Activated T-cell treated with anti-CD3 and anti-CD28 coated beads for 1 hour (primary cell): ENCODE data around the gene LRRC45.

Source experiments
- DNase-seq: peaks from one replicate; pipeline ENCODE4 v3.0.0-alpha.2; 2020; ENCODE audit warnings: low read depth

The LRRC45 gene

GRCh38 chr17:82051776-82052637, 28.9 kb downstream of the LRRC45 start, which contains the start of the genes GPS1 and RFNG:
Gene GPS1 (plus strand): TSS chr17:82051898. CDS start chr17:82051932, 34 bp downstream.
Gene RFNG (minus strand): TSS chr17:82051811. CDS start chr17:82051766, 45 bp downstream.
- peak; percentile 79 for DNase-seq

DNA sequence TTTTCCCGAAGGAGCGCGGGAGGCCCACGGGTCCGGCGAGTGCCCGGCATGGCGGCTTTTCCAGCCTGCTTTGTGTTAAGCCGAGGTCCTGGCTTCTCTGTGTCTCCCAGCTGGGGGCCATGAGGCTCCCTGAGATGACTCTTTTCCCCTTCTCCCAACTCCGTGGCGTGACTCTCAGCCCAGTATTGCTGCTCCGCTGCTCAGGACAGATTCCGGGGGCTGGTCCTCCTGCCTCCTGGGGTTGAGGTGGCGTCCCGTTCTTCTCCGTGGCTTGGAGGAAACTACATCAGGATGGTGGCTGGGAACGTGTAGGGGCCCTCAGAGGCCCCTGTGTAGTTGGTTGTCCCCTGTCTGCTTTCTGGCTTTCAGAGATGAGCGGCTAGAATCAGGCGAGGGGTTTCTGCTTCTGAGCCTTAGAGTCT, 29.5 kb downstream of the LRRC45 start:
- DNase-seq, result no peak

GRCh38 chr17:82053130-82053529, 30.0 kb downstream of the LRRC45 start:
- DNase-seq, result no peak

DNA sequence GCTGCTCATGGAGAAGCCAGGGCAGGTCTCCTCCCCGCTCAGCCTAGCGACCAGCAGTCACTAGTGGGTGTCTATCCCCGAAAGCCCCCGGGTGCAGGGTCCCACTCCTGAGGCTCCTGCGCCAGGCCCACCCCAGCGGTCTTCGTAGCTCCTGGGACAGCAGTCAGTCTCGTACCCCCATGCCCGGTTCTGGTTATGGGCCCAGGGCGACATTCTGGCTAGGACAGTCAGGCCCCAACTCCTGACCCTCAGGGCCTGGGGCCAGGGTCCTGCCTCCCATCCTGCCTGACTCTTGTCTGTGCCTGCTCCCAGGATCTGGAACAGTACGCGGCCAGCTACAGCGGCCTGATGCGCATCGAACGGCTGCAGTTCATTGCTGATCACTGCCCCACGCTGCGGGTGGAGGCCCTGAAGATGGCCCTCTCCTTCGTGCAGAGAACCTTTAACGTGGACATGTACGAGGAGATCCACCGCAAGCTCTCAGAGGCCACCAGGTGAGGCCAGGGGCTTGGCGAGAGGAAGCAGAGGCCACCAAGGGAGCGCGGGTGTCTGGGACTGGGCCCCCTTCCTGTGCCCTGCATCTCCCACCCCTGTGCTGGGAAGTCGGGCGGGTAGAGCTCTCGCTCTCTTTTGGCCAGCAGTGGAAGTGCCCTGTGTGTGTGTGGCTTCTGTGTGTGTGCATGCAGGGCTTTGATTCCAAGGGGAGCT, 30.6 kb downstream of the LRRC45 start:
- DNase-seq, result no peak

- no peak for DNase-seq
These were observed 31.4 kb downstream of the LRRC45 start for GRCh38 chr17:82054351-82055022.

DNA sequence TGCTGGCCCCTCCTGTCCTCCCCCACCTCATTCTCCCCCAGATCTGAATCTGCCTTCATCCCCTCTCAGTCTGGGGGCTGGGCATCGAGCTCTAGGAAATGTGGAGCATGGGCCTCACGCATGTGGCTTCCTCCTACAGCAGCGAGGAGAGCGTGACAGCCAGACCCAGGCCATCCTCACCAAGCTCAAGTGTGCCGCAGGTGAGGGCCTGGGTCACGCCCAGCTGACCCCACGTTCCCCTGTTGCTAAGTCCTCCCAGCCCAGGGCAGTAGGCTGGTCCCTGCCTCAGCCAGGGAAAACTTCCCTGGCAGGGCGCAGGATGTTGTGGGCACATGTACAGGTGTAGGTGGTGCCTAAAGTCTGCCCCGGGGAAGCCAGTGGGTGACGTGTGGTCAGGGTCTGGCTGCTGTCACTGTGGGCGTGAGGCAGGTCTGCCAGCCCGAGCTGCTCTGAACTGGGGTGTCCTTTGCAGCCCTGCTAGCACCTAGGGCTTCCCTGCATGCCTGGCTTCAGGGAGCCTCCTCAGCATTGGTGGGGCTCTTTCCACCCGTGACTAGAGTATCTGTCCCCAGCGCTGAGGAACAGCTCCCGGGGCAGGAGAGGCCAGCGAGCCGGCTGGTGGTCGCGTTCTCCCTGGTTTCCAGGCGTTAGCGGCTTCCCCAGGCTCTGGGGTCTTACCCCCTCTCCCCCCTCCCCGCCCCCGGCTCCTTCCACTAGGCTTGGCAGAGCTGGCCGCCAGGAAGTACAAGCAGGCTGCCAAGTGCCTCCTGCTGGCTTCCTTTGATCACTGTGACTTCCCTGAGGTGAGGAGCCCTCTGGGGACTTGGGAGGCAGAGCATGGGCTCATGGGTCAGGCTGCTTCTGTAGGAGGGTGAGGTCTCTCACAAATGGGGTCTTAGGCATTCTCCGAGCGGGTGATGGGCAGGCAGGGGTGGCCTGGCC, 32.2 kb downstream of the LRRC45 start:
- DNase-seq, result no peak

GRCh38 chr17:82055965-82056728, 33.0 kb downstream of the LRRC45 start:
- DNase-seq, result no peak

- no peak for DNase-seq
These were observed 33.9 kb downstream of the LRRC45 start for GRCh38 chr17:82056729-82057621.

DNA sequence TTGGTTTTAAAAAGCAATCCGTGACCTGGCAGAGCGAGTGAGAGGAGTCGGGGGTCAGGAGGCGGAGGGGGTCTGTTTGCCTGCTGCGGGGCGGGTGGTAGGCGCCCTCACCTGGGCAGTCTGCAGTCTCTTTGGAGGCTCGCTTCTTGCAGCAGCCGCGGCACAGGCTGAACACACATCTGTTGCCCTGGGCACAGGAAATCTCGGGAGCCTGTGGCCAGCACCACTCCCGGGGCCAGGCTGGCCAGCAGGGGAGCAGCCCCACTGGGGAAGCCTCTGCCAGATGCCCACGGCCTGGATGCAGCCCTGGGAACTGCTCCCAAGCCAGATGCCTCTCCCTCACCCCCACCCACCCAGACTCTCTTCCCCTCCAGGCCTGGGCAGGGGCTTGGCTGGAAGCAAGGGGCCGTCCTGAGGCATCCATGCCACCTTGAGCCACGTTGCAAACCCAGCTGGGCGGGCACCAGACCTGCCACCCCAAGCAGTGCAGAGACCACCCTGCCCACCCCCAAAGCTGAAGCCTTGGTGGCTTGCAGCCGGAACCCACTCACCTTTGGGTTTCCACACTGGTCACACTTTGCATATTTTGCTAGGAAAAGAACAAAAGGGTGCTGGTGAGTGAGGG, 35.2 kb downstream of the LRRC45 start:
- no peak for DNase-seq

DNA sequence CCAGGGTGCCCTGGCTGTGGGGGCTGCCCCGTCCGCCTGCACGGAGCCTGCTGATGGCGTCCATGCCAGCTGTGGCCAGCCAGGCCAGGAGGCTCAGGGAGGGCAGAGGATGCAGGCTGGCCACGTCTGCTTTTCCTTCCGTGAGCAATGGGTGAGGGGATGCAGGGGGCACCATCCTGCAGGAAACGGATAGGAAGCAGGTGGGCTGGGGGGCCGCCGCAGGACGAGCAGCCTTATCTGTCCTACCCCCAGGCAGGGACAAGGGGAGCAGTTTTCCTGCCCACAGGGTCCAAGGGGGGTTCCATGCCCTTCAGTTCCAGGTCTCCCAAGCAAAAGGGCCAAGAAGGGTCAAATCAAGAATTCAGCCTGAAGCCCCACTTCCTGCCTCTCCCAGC, 35.7 kb downstream of the LRRC45 start:
- DNase-seq, result no peak

DNA sequence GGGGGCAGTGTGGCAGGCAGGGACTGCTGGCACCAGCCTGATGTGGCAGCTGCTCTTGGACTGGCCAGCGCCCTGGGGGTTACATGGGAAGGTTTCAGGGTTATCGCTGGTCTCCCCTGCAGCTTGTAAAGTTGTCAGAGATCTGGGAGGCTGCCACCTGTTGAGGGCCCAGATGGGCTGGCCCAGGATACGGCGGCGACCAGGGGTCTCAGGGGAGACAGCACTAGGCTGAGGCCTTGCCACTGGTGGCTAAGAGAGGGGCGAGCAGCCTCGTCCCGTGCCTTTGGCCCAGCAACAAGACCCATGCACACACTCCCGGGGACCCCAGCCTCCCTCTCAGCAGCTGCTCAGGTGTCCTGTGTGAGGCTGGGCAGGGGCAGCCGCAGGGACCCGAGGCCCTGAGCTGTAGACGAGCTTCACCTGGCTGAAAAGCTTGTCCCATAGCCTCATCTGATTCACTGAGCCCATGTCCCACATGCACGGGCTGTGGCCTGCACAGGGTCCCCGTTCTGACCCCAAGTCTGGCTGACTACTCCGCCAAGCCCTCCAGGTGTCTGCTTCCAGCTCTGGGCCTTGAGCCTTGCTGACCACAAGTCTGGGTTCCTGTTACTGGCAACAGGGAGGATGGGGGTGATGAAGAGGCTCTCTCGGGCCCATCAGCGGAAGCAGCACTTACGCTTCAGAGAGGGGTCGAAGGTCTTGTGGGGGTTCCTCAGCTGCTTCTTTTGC, 36.3 kb downstream of the LRRC45 start:
- DNase-seq, result no peak

DNA sequence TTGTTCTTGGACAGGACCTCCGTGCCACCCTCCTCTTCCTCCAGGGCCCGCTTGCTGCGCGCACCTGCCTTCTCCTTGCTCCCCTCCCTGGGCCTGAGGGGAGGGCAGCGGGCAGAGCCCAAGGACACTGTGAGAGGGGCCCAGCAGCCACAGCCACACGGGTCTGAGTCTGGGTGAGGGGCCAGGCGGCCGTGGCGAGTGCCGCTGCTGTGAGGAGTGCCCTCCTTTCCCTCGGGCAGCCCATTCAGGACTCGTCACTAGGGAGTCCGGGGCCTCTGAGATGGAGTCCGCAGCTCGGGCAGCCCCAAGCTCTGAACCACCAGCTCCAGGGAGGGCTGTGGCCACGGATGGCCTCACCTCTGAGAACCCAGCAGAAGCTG, 36.9 kb downstream of the LRRC45 start:
- no peak for DNase-seq

GRCh38 chr17:82060614-82061013, 37.5 kb downstream of the LRRC45 start:
- DNase-seq, result no peak

- no peak for DNase-seq
These were observed 38.2 kb downstream of the LRRC45 start for GRCh38 chr17:82061047-82061925.

GRCh38 chr17:82062076-82062983, 39.2 kb downstream of the LRRC45 start:
- DNase-seq, result no peak

GRCh38 chr17:82062984-82063368, 39.9 kb downstream of the LRRC45 start:
- DNase-seq, result no peak
